Esophagus mucosa (tissue), 1 donor: ENCODE data around the gene GREB1. TPM values are rescaled to one million over a fixed set of nuclear protein-coding genes. Genes with fewer than 3 reads are reported as not detected.
A peak's percentile ranks its signal among the peaks of the same experiment; 100 is the strongest.

Source experiments
- ATAC-seq: fragments of 200-7000 bp; cut with Tn5 transposase; one replicate; pipeline ENCODE4 v1.9.1; 2020
- total RNA-seq: library from RNA; stranded (reverse); gene quantifications from one replicate; pipeline ENCODE4 v1.2.4, GENCODE V29; 2023
- donor health status: DM: yes; HTN: yes; CAD: no.

GREB1 gene
- 0.60 TPM for total RNA-seq

- no peak for ATAC-seq
These were observed at the start of gene GREB1 for GRCh38 chr2:11533278-11534070. Gene GREB1 (plus strand): TSS chr2:11534045. CDS start chr2:11556615, 22,570 bp downstream.

- ATAC-seq = peak; percentile 68
These were observed 45.0 kb upstream of the GREB1 start for GRCh38 chr2:11488809-11489208.

GRCh38 chr2:11490194-11490593, 43.7 kb upstream of the GREB1 start:
- ATAC-seq = no peak

- no peak for ATAC-seq
These were observed 42.4 kb upstream of the GREB1 start for GRCh38 chr2:11491348-11491933.

GRCh38 chr2:11492244-11492643, 41.6 kb upstream of the GREB1 start:
- ATAC-seq = no peak

GRCh38 chr2:11492720-11493119, 41.1 kb upstream of the GREB1 start:
- no peak for ATAC-seq

GRCh38 chr2:11493282-11493681, 40.6 kb upstream of the GREB1 start:
- no peak for ATAC-seq

- no peak for ATAC-seq
These were observed 39.5 kb upstream of the GREB1 start for GRCh38 chr2:11494310-11494709.

- ATAC-seq = no peak
These were observed 37.8 kb upstream of the GREB1 start for GRCh38 chr2:11495844-11496681.

DNA sequence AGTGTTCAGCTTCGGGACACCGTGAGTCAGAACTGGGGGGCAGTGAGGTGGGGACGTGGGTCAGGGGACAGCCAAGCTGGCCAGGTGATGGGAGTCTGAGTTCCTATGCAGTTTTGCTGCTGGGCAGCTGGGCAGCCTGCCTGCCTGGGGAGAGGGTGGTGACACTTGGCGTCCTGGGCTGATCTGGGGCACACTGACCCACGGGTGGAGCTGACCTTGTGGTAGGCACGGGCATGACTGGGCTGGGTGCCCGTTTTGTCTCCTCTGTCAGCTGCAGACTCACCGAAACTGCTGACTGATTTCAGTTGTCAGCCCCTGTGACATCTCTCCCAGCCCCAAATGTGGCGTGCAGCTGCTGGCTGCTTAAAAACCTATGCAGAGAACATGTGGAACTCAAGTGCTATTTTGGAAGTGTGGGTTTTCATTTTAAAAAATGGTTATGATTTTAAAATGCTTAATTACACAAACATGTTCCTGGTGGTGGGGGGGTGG, 35.3 kb upstream of the GREB1 start:
- peak; percentile 18 for ATAC-seq

DNA sequence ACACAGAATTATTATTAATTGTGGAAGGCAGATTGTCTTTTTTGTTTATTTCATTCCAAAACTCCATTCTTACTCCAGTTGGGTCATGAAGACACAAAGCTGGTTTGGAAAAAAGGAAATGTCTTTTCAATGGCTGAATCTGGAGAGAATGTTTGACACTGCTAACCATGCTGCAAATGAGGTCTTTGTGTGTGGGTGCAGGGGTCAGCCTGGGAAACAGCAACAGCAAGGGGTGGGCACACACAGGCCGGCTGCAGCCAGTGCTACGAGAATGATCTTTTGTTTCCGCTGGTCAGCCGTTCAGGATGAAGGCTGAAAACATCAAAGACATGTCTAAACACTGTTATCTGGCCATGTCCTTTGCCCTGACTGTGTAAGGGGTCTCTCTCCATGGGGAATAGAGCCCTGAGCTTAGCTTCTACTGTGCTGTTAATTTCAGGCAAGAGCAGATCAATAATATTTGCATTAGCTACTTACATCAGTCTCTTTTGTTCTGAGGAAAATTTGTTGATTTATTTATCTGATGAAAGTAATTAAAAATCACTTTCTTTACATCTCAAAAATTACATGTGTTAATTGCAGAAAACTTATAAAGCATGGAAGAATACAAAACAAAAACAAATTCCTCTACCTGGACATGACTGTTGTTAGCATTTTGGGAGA, 34.6 kb upstream of the GREB1 start:
- no peak for ATAC-seq

DNA sequence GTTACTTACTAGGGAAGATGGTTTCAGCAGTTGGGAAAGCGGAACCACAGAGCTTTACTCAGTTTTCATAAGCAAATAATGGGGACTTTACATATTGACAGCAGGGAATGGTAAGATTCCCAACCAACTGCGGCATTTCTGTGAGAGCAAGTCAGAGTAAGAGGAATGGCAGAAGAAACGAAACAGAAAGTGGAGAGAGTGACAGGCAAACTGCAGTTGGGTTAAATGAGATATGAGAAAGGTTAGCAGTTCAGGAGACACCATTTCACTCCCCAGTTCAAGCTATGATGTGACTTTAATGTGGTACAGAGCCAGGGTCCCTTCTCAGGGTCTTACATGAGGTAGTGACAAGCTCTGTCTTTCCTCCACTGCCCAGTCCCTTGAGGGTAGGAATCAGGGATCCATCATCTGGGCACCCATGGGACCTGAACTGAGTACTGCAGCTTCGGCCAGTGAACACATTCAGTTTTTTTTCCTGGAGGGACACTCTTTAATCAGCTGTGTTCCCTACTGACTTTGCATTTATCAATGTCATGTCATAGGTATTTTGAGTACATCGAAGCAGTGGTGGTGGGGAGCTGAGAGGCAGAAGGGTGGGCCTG, 33.0 kb upstream of the GREB1 start:
- ATAC-seq = no peak

- no peak for ATAC-seq
These were observed 31.0 kb upstream of the GREB1 start for GRCh38 chr2:11502740-11503292.

DNA sequence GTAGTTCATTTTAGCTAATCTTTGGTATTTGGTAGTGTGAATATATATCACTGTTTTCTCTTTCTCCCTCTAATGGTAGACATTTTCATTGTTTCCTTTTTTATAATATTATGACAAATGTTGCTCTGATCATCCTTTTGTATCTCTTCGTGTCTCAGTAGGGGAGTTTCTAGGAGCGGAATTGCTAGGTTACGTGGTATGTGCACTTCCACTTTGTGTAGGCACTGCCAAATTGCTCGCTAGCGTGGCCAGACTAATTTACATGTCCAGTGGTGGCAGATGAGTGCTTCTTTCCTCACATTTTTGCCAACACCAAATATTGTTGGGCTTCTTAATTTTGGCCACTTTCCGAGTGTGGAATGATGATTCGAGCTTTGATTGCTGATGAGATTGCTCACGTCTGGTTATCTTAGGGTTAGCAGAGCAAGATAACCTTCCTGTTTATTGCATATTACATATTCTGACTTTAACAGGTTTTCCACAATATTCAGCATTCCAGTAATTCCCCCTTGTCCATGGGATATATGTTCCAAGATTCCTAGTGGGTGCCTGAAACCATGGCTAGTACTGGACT, 30.4 kb upstream of the GREB1 start:
- ATAC-seq = no peak

DNA sequence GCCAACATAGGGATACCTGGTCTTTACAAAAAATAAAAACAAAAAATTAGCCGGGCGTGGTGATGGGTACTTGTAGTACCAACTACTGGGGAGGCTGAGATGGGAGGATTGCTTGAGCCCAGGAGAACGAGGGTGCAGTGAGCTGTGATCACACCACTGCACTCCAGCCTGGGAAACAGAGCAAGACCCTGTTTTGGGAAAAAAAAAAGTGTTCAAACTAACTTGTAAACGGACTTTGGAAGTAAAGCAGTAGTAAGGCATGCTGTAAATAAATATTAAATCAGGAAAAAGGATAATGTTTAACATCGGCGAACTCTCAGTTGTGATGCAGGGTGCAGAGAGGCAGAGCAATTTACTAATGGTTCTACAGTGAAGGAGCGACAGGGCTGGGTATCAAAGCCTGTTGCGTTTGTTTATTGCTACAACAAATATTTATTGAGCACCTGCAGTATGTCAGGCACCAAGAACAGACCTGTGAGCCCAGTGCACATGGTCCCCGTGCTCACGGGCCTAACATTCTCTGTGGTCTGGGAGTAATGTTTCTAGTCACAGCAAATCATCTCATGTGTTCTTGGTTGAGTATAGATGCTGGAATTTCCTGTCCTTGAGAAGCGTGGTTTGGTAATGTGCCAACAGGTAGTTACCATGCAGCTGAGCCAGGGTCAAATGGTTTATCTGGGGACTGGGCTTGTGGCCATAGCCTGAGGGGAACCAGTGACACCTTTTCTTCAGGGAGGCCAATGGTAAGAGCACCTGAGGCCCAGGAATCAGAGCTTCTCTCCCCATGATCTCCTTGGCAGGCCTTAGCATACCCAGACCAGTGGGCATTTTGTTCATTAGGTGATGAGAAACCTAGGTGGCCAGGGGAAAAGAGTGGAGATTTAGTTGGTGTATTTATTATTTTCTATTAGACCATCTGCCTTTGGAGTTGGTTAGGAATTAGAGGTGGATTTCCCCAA, 27.9 kb upstream of the GREB1 start:
- no peak for ATAC-seq

GRCh38 chr2:11506611-11506969, 27.3 kb upstream of the GREB1 start:
- ATAC-seq = no peak

DNA sequence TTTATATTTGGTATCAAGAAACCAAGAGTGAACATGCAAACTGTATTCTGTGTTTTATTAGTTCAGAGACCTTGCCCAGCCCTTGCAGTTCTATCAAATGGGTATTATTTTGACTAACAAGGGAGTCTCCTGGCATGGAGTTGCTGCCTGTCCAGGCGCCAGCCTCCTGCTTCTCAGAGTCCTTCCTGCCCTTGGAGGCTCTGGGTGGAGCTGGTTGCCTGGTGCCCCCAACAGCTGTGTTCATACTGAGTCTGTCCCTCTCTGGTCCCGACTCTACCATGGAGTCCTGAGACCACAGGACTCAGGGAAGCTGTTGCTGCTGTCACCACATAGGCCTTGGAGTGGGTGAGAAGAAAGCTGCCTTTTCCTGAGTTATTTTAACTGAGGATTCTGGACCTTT, 26.3 kb upstream of the GREB1 start:
- no peak for ATAC-seq

- no peak for ATAC-seq
These were observed 25.6 kb upstream of the GREB1 start for GRCh38 chr2:11508279-11508678.

GRCh38 chr2:11509657-11510360, 24.0 kb upstream of the GREB1 start:
- ATAC-seq = no peak

DNA sequence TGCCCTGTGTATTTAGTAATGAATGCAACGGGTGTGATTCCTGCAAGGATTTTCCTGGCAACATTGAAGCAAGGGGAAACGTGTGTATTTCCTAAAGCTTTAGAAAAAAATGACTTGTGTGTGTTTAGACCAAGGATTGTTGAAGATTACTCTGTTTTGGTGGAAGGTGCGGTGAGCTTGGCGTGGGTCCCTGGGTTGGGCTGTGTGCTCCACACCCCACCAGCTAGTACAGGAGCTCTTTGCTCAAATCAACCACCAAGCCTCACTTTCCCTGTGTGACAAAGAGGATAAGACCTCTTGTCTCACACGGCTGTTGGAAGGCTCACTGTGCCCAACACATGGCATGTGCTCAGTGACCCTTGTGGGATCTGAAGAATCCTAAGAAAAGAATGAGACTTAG, 21.4 kb upstream of the GREB1 start:
- ATAC-seq = no peak
